SK-N-SH (cell line): ENCODE data around the gene CPNE4. TPM values are rescaled to one million over a fixed set of nuclear protein-coding genes. Genes with fewer than 3 reads are reported as not detected.

Experiments
- CTCF ChIA-PET: fragments of 300-600, 350-600 bp; formaldehyde crosslinking; extraction: SDS; loops from one replicate; lab custom pipeline; 2021; lab: Yijun Ruan, JAX
- POLR2A ChIA-PET: fragments of 350-600 bp; sonication (Branson Sonifier 250); formaldehyde crosslinking; extraction: SDS; loops from one replicate; lab custom pipeline; 2020; ENCODE audit warnings: antibody characterized with exemption, inconsistent platforms; lab: Yijun Ruan, JAX
- DNase-seq: peaks from one replicate; pipeline ENCODE4 v3.0.0; 2012
- H2AFZ ChIP-seq: fragments of 200-600 bp; sonication (generic); 2 replicates; pipeline ENCODE4 v1.8.1; 2016; ENCODE audit warnings: antibody characterized with exemption, mild to moderate bottlenecking, low read depth
- H3F3A ChIP-seq: fragments of 200-600 bp; sonication (generic); replicated peaks from 2 replicates; pipeline ENCODE3; 2016; ENCODE audit warnings: antibody characterized with exemption, mild to moderate bottlenecking; ENCODE audit not compliant: insufficient read depth
- H3K27ac ChIP-seq, 2 experiments: fragments of 200-500 bp in 1 of 2; fragments of 200-600 bp in 1 of 2; sonication (Bioruptor generic) in 1 of 2; sonication (generic), shearing (Covaris generic) in 1 of 2; 2 replicates each; pipeline versions ENCODE4 v1.5.1 to v1.6.1; 2014 to 2016; ENCODE audit warnings: low read depth in 2 of 2, inconsistent platforms in 1 of 2, low read length in 1 of 2, mild to moderate bottlenecking in 1 of 2, mixed read lengths in 1 of 2
- H3K27me3 ChIP-seq: fragments of 200-600 bp; sonication (generic), shearing (Covaris generic); 2 replicates; pipeline ENCODE4 v1.6.1; 2016; ENCODE audit warnings: mixed run types; ENCODE audit not compliant: insufficient read depth
- H3K36me3 ChIP-seq, 2 experiments: fragments of 200-500 bp in 1 of 2; fragments of 200-600 bp in 1 of 2; sonication (Bioruptor generic) in 1 of 2; sonication (generic) in 1 of 2; replicated peaks in 1 of 2; 2 replicates each; pipeline versions ENCODE3 to v1.5.1; 2014 to 2016; ENCODE audit warnings: low read length in 1 of 2, mild to moderate bottlenecking in 1 of 2; ENCODE audit not compliant: insufficient read depth in 2 of 2, control insufficient read depth in 1 of 2
- H3K4me1 ChIP-seq, 2 experiments: fragments of 200-500 bp in 1 of 2; fragments of 200-600 bp in 1 of 2; sonication (Bioruptor generic) in 1 of 2; sonication (generic), shearing (Covaris generic) in 1 of 2; 2 replicates each; pipeline versions ENCODE4 v1.5.1 to v1.6.1; 2014 to 2016; ENCODE audit warnings: low read depth in 1 of 2, low read length in 1 of 2, mixed run types in 1 of 2; ENCODE audit not compliant: insufficient read depth in 2 of 2, control insufficient read depth in 1 of 2
- H3K4me2 ChIP-seq: fragments of 200-600 bp; sonication (generic), shearing (Covaris generic); 2 replicates; pipeline ENCODE4 v1.6.1; 2017; ENCODE audit warnings: mixed run types
- H3K4me3 ChIP-seq, 2 experiments: fragments of 200-500 bp in 1 of 2; fragments of 200-600 bp in 1 of 2; sonication (Bioruptor generic) in 1 of 2; sonication (generic), shearing (Covaris generic) in 1 of 2; 2 replicates each; pipeline versions ENCODE4 v1.5.1 to v1.8.1; 2014 to 2016; ENCODE audit warnings: low read depth in 2 of 2, inconsistent platforms in 1 of 2, low read length in 1 of 2, mild to moderate bottlenecking in 1 of 2, mixed read lengths in 1 of 2, moderate library complexity in 1 of 2
- H3K79me2 ChIP-seq: fragments of 200-600 bp; sonication (generic); 2 replicates; pipeline ENCODE4 v1.8.1; 2017; ENCODE audit warnings: mild to moderate bottlenecking; ENCODE audit not compliant: insufficient read depth
- H3K9ac ChIP-seq: fragments of 200-600 bp; sonication (generic); 2 replicates; pipeline ENCODE4 v1.6.1; 2017; ENCODE audit warnings: mixed run types
- H3K9me2 ChIP-seq: fragments of 200-600 bp; sonication (generic); 2 replicates; pipeline ENCODE4 v1.6.1; 2017; ENCODE audit warnings: mixed run types
- H3K9me3 ChIP-seq: fragments of 200-600 bp; sonication (generic); 2 replicates; pipeline ENCODE4 v1.6.1; 2017; ENCODE audit warnings: mixed run types, mild to moderate bottlenecking, moderate library complexity
- H4K20me1 ChIP-seq: fragments of 200-600 bp; sonication (generic); 2 replicates; pipeline ENCODE4 v1.6.1; 2017; ENCODE audit warnings: mild to moderate bottlenecking, mixed run types; ENCODE audit not compliant: insufficient read depth
- CHD2 ChIP-seq: fragments of 150-350 bp; IDR thresholded peaks from 2 replicates; pipeline ENCODE4 v1.6.1; 2018; ENCODE audit warnings: low read length; ENCODE audit not compliant: partially characterized antibody
- CTCF ChIP-seq: fragments of 200-600 bp; sonication (generic); IDR thresholded peaks from 2 replicates; pipeline ENCODE4 v1.6.1; 2017; ENCODE audit warnings: antibody characterized with exemption, mild to moderate bottlenecking, moderate library complexity
- ELF1 ChIP-seq: IDR thresholded peaks from 2 replicates; pipeline ENCODE4 v1.4.0; 2012
- EP300 ChIP-seq, 2 experiments: IDR thresholded peaks; 2 replicates each; pipeline versions ENCODE4 v1.4.0 to v1.6.1; 2012; ENCODE audit warnings: borderline replicate concordance in 1 of 2, low read depth in 1 of 2, low read length in 1 of 2
- EZH2phosphoT487 ChIP-seq: fragments of 200-600 bp; sonication (generic); IDR thresholded peaks from 2 replicates; pipeline ENCODE4 v1.6.1; 2017; ENCODE audit warnings: low read depth, mixed run types, mild to moderate bottlenecking, antibody characterized with exemption, moderate library complexity, borderline replicate concordance
- FOSL2 ChIP-seq: IDR thresholded peaks from 2 replicates; pipeline ENCODE4 v1.4.0; 2012; ENCODE audit warnings: low read depth, mild to moderate bottlenecking, moderate library complexity, borderline replicate concordance
- FOXM1 ChIP-seq: IDR thresholded peaks from 2 replicates; pipeline ENCODE4 v1.4.0; 2012; ENCODE audit warnings: low read depth, mild to moderate bottlenecking
- GABPA ChIP-seq: IDR thresholded peaks from 2 replicates; pipeline ENCODE4 v1.4.0; 2012; ENCODE audit warnings: low read depth, mild to moderate bottlenecking
- JUND ChIP-seq: IDR thresholded peaks from 2 replicates; pipeline ENCODE4 v1.4.0; 2012
- MAX ChIP-seq: IDR thresholded peaks from 2 replicates; pipeline ENCODE4 v1.4.0; 2012; ENCODE audit warnings: low read depth
- MEF2A ChIP-seq: IDR thresholded peaks from 2 replicates; pipeline ENCODE4 v1.4.0; 2012; ENCODE audit warnings: low read depth, borderline replicate concordance
- NFIC ChIP-seq: IDR thresholded peaks from 2 replicates; pipeline ENCODE4 v1.4.0; 2012; ENCODE audit warnings: borderline replicate concordance
- PBX3 ChIP-seq: IDR thresholded peaks from 2 replicates; pipeline ENCODE4; 2012
- POLR2AphosphoS5 ChIP-seq: IDR thresholded peaks from 2 replicates; pipeline ENCODE4 v1.6.1; 2012; ENCODE audit warnings: low read depth, low read length
- REST ChIP-seq: IDR thresholded peaks from 2 replicates; pipeline ENCODE4 v1.6.1; 2012; ENCODE audit warnings: mild to moderate bottlenecking, low read depth, low read length, moderate library complexity
- RFX5 ChIP-seq: IDR thresholded peaks from 2 replicates; pipeline ENCODE4 v1.6.1; 2012; ENCODE audit warnings: mild to moderate bottlenecking, improper control_type of control experiment, low read length
- RXRA ChIP-seq: IDR thresholded peaks from 2 replicates; pipeline ENCODE4 v1.4.0; 2012; ENCODE audit warnings: low read depth, mild to moderate bottlenecking, borderline replicate concordance
- SMC3 ChIP-seq: IDR thresholded peaks from 2 replicates; pipeline ENCODE4 v1.6.1; 2012; ENCODE audit warnings: low read depth, low read length, improper control_type of control experiment
- USF2 ChIP-seq: fragments of 150-350 bp; IDR thresholded peaks from 2 replicates; pipeline ENCODE4 v1.6.1; 2017; ENCODE audit warnings: antibody characterized with exemption, low read length, low read depth, borderline replicate concordance
- YY1 ChIP-seq: IDR thresholded peaks from 2 replicates; pipeline ENCODE4 v1.4.0; 2012; ENCODE audit warnings: low read depth, mild to moderate bottlenecking
- WGBS: methylation state at CpG from one replicate; pipeline ENCODE4 v1.1.6; 2017; ENCODE audit warnings: low lambda C conversion rate; 5-methylcytosine and 5-hydroxymethylcytosine counted together
- polyA plus RNA-seq, 3 experiments: library from polyadenylated mRNA; depleted of rRNA; stranded (reverse); fragments of >200 nt; gene quantifications; 2 replicates each; pipeline ENCODE4 v1.2.3, GENCODE V29; 2012

CPNE4 gene
- polyA plus RNA-seq, 1 of the 3 experiments (the other 2 are of a cell fraction) = not detected

GRCh38 chr3:132004571-132004970 lies 30.2 kb downstream of the CPNE4 start:
- no peak overlapping the region for H3K27ac ChIP-seq
- no peak overlapping the region for H3K4me2 ChIP-seq
- H3K36me3 ChIP-seq = no peaks in the 10 kb centered on the region
- H3K9ac ChIP-seq = no peak overlapping the region
- WGBS = 20% methylated on average over 2 of the region's 2 CpGs
- H3K4me3 ChIP-seq = no peak overlapping the region
- H3K9me2 ChIP-seq = no peaks in the 10 kb centered on the region
- H3F3A ChIP-seq = no peaks in the 10 kb centered on the region
- no peak for TF ChIP-seq CHD2
- TF ChIP-seq RXRA = no peak
- TF ChIP-seq FOXM1 = no peak
- no peak for TF ChIP-seq CTCF
- TF ChIP-seq GABPA = no peak
- no peak for TF ChIP-seq EZH2phosphoT487
- no peak for TF ChIP-seq REST
- TF ChIP-seq FOSL2 = no peak
- TF ChIP-seq SMC3 = no peak
- no peak for TF ChIP-seq NFIC
- TF ChIP-seq POLR2AphosphoS5 = no peak
- no peak for TF ChIP-seq JUND
- no peak for TF ChIP-seq YY1
- TF ChIP-seq, all 33 proteins: peak for 0
- ChIA-PET CTCF (no interaction called here), POLR2A (interaction anchor here (0.5 kb wide), 1 partner anchor 63 kb away, joined by 5 read pairs; no protein-coding TSS in a partner anchor)
- H3K9me3 ChIP-seq = no peaks in the 10 kb centered on the region
- no peak for DNase-seq
- no peaks in the 10 kb centered on the region for H3K79me2 ChIP-seq
- H3K27me3 ChIP-seq = no peaks in the 10 kb centered on the region
- peaks cover 0 to 8% of the 10 kb centered on the region in 2 experiments; a peak in 1 of 4 replicates for H3K4me1 ChIP-seq
- no peak overlapping the region for H2AFZ ChIP-seq
- no peaks in the 10 kb centered on the region for H4K20me1 ChIP-seq

- H3K9ac ChIP-seq = no peak overlapping the region
- no peak for TF ChIP-seq MEF2A
- TF ChIP-seq SMC3 = no peak
- no peak for TF ChIP-seq USF2
- no peak for TF ChIP-seq FOXM1
- no peak for TF ChIP-seq CHD2
- TF ChIP-seq PBX3 = no peak
- TF ChIP-seq RFX5 = no peak
- TF ChIP-seq FOSL2 = no peak
- no peak for TF ChIP-seq YY1
- TF ChIP-seq RXRA = no peak
- TF ChIP-seq ELF1 = no peak
- no peak for TF ChIP-seq MAX
- TF ChIP-seq EP300 (IDR thresholded peaks at IDR 0.05; ENCODE audit: borderline replicate concordance in 1 of 2, low read depth in 1 of 2, low read length in 1 of 2) = no peak
- no peaks in the 10 kb centered on the region for H4K20me1 ChIP-seq
- H3K4me3 ChIP-seq = no peak overlapping the region
- no peaks in the 10 kb centered on the region for H3K9me3 ChIP-seq
- no peaks in the 10 kb centered on the region for H3K9me2 ChIP-seq
- no peaks in the 10 kb centered on the region for H3F3A ChIP-seq
- no peak overlapping the region for H3K4me2 ChIP-seq
- no peaks in the 10 kb centered on the region for H3K36me3 ChIP-seq
- H3K27me3 ChIP-seq = no peaks in the 10 kb centered on the region
- H3K79me2 ChIP-seq = no peaks in the 10 kb centered on the region
- DNase-seq = no peak
- WGBS = 60% methylated on average over 1 of the region's 1 CpG
- H2AFZ ChIP-seq = no peak overlapping the region
- H3K27ac ChIP-seq = no peak overlapping the region
- ChIA-PET POLR2A (no interaction called here), CTCF (interaction anchor here (1.5 to 1.6 kb wide), 2 partner anchors 26 to 209 kb away, joined by 6 to 7 read pairs; no protein-coding TSS in a partner anchor)
- H3K4me1 ChIP-seq = no peaks in the 10 kb centered on the region; a peak in 1 of 4 replicates
Observed at GRCh38 chr3:132003685-132004084, 31.1 kb downstream of the CPNE4 start.
